ENCODE data around the gene PGRMC1.

PGRMC1 gene

DNA sequence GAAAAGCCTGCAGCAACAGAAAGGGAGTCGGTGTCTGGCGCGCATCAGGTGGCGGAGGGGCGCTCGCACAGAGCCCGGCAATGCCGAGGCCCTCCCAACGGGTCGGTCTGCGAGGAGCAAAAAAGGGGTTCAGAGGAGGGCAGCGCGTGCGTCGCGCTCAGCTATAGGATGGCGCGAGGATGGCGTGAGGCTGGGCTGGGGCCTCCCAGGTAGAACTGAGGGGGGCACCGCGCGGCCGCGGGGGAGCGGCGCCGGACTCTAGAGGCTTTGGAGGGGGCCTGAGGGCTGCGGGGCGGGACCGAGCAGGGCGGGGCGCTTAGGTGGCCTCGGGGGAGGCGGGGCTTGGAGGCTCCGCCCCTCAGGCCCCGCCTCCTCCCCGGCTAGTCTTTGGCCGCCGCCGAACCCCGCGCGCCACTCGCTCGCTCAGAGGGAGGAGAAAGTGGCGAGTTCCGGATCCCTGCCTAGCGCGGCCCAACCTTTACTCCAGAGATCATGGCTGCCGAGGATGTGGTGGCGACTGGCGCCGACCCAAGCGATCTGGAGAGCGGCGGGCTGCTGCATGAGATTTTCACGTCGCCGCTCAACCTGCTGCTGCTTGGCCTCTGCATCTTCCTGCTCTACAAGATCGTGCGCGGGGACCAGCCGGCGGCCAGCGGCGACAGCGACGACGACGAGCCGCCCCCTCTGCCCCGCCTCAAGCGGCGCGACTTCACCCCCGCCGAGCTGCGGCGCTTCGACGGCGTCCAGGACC is at the start of gene PGRMC1:
Gene PGRMC1 (plus strand): TSS at position 414 of the 751 bp plus-strand sequence. CDS start 79 bp downstream, at position 493.
- TF ChIP-seq, protein P1, sequence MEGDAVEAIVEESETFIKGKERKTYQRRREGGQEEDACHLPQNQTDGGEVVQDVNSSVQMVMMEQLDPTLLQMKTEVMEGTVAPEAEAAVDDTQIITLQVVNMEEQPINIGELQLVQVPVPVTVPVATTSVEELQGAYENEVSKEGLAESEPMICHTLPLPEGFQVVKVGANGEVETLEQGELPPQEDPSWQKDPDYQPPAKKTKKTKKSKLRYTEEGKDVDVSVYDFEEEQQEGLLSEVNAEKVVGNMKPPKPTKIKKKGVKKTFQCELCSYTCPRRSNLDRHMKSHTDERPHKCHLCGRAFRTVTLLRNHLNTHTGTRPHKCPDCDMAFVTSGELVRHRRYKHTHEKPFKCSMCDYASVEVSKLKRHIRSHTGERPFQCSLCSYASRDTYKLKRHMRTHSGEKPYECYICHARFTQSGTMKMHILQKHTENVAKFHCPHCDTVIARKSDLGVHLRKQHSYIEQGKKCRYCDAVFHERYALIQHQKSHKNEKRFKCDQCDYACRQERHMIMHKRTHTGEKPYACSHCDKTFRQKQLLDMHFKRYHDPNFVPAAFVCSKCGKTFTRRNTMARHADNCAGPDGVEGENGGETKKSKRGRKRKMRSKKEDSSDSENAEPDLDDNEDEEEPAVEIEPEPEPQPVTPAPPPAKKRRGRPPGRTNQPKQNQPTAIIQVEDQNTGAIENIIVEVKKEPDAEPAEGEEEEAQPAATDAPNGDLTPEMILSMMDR (IDR thresholded peaks at IDR 0.05; ENCODE audit: low read length, missing control alignments): no peak
- H3K4me3 ChIP-seq (replicated peaks; ENCODE audit: low read depth, low read length): peak within 1 kb of the TSS; percentile 66
- DNase-seq (ENCODE audit: low read depth): peak; percentile 75

DNA sequence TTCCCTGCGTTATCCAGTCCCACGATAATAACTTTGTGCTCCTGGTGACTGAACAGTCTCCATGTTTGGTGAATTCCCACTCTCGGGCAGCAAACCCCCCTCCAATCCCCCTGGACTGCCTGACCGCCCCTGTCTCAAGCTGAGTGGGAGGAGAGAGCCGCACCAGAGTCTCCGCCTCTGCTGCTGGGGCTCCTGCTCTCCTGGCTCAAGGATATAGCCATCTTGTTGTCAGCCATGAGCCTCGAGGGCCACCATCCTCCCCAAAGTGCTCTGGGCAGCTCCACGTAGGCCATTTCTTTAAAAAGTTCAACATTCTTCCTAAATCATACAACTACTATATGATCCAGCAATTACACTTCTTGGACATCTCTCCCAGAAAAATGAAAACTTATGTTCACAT is 49.3 kb upstream of the PGRMC1 start:
- no peak overlapping the region for H3K4me3 ChIP-seq (replicated peaks; ENCODE audit: low read depth, low read length)
- no peak for DNase-seq (ENCODE audit: low read depth)
- TF ChIP-seq, protein P1 (IDR thresholded peaks at IDR 0.05; ENCODE audit: low read length, missing control alignments): no peak

DNA sequence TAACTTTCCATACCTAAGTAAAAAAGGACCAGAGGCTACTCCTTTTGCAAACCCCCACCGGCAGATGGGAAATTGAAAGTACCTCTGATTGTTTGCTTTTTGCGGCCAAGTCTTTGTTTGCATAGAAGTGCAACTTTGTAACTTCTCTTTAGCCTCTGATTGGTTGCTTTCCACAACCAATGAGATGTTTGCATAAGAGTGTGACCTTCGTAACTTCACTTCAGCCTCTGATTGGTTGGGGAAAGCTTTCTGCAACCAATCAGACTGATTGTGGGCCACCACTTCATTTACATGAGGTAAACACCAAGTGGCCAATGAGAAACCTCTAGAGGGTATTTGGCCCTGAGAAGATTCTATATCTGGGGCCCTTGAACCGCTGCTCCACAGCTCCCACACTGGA is 48.8 kb upstream of the PGRMC1 start:
- no peak overlapping the region for H3K4me3 ChIP-seq (replicated peaks; ENCODE audit: low read depth, low read length)
- no peak for DNase-seq (ENCODE audit: low read depth)
- TF ChIP-seq, protein P1 (IDR thresholded peaks at IDR 0.05; ENCODE audit: low read length, missing control alignments): no peak

DNA sequence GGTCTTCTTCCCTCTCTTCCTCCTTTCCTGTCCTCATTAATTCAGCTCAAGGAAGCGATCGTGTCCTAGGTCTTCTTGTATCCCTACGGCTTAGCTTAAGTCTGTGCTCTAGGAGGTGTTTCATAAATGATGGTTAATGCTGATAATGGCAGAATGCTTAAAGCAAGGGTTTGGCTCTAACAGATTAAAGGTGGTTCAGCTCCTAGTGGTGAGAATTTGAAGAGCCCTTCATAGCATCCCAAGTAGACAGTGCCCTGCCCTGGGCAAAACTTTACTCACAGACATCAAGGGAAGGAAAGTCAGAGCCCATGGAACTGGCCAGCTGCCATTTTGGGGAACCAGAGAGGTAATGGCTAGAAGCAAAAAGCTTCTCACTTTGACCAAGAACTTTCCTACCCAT is 47.0 kb upstream of the PGRMC1 start:
- TF ChIP-seq, protein P1 (IDR thresholded peaks at IDR 0.05; ENCODE audit: low read length, missing control alignments): no peak
- DNase-seq (ENCODE audit: low read depth): no peak
- no peak overlapping the region for H3K4me3 ChIP-seq (replicated peaks; ENCODE audit: low read depth, low read length)

DNA sequence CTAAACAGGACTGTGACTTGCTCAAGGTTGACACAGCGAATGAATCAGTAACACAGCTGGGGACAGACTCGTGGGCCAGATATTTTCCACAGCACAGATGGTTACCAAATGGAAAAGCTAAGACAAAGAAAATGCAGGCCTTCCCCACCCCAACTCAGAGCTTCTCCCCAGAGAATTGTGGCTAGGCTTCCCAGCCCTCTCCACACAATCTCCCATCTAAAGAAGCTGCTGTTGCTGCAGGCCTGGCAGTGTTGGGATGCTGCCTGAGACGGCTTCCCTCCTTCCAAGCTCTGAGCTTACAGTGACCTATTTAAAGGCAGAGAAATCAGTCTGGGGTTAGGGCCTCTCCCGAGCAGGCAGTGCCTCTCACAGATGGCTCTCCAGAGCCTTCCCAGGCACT is 46.5 kb upstream of the PGRMC1 start:
- TF ChIP-seq, protein P1 (IDR thresholded peaks at IDR 0.05; ENCODE audit: low read length, missing control alignments): no peak
- H3K4me3 ChIP-seq (replicated peaks; ENCODE audit: low read depth, low read length): no peak overlapping the region
- peak; percentile 20 for DNase-seq (ENCODE audit: low read depth)

DNA sequence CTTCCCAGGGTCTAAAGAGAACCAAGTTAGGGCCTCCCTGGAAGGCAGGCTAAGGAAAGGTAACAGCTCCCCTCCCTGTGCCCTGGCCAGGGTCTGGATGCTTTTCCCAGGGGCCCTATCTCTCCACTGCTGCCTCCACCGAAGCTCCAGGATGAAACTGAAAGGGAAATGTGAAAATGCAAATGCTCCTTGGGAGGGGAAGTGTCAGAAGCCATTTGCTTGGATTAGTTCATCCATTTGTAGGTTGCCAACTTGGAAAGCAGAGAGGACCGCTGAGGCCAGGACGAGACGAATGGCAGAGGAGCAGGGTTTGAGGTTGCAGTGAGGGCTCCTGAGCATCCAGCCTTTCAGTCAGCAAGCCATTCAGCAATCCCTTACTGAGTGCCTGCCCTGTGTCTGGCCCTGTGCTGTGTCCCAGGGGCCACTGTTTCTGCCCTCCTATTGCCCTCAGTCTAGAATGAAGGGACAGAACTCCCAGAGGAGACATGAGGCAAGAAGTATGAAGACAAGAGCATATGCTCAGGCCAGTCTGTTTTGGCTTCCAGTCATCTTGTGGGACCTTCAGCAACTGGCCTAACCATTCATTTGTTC is 45.9 kb upstream of the PGRMC1 start:
- DNase-seq (ENCODE audit: low read depth): no peak
- no peak overlapping the region for H3K4me3 ChIP-seq (replicated peaks; ENCODE audit: low read depth, low read length)
- TF ChIP-seq, protein P1 (IDR thresholded peaks at IDR 0.05; ENCODE audit: low read length, missing control alignments): no peak

Measured in fibroblast of pulmonary artery (primary cell).